OCI-M2 (cell line): Measurements from ENCODE around the gene TNRC18.
"Not testable (repeated sequence)": the region's sequence is repeated elsewhere in the genome, so short reads cannot be mapped to it uniquely, and the experiment has no call there.

Experiments used
- DNase-seq: peaks from one replicate; lab custom pipeline; 2025; ENCODE audit not compliant: unreplicated experiment; lab: John Stamatoyannopoulos, UW

Gene TNRC18

GRCh38 chr7:5350600-5351385, 72.8 kb downstream of the TNRC18 start:
- DNase-seq: no peak

- no peak for DNase-seq
Measured at GRCh38 chr7:5350174-5350463, 73.5 kb downstream of the TNRC18 start.

GRCh38 chr7:5349437-5350173, 74.0 kb downstream of the TNRC18 start:
- DNase-seq: no peak

GRCh38 chr7:5349005-5349380, 74.6 kb downstream of the TNRC18 start:
- no peak for DNase-seq

- DNase-seq: no peak
Measured at GRCh38 chr7:5348134-5349004, 75.3 kb downstream of the TNRC18 start.

- no peak for DNase-seq
Measured at GRCh38 chr7:5345671-5346070, 78.0 kb downstream of the TNRC18 start.

- no peak for DNase-seq
Measured at GRCh38 chr7:5345171-5345570, 78.5 kb downstream of the TNRC18 start.

- DNase-seq: no peak
Measured at GRCh38 chr7:5344342-5344741, 79.3 kb downstream of the TNRC18 start.

- DNase-seq: no peak
Measured at GRCh38 chr7:5343884-5344283, 79.8 kb downstream of the TNRC18 start.

GRCh38 chr7:5342631-5343030, 81.0 kb downstream of the TNRC18 start:
- no peak for DNase-seq

GRCh38 chr7:5339955-5340354, 83.7 kb downstream of the TNRC18 start:
- no peak for DNase-seq

- no peak for DNase-seq
Measured at GRCh38 chr7:5337047-5337446, 86.6 kb downstream of the TNRC18 start.

GRCh38 chr7:5334671-5335070, 89.0 kb downstream of the TNRC18 start:
- DNase-seq: no peak

GRCh38 chr7:5333121-5334045, 90.3 kb downstream of the TNRC18 start:
- DNase-seq: no peak

- no peak for DNase-seq
Measured at GRCh38 chr7:5332579-5332978, 91.1 kb downstream of the TNRC18 start.

- no peak for DNase-seq
Measured at GRCh38 chr7:5330288-5330687, 93.3 kb downstream of the TNRC18 start.

- no peak for DNase-seq
Measured at GRCh38 chr7:5324961-5325360, 98.7 kb downstream of the TNRC18 start.

GRCh38 chr7:5323800-5324781, 99.5 kb downstream of the TNRC18 start:
- not testable (repeated sequence) for DNase-seq

- no peak for DNase-seq
Measured at GRCh38 chr7:5322621-5323410, 100.8 kb downstream of the TNRC18 start.
